PC-3 (cell line): ENCODE measurements around the gene ZSCAN2. TPM values are rescaled to one million over a fixed set of nuclear protein-coding genes. Genes with fewer than 3 reads are reported as not detected.
"Not testable (repeated sequence)": the region's sequence is repeated elsewhere in the genome, so short reads cannot be mapped to it uniquely, and the experiment has no call there.

Experiments used
- ATAC-seq: fragments of 200-7000 bp; cut with Tn5 transposase; 2 replicates; pipeline ENCODE4 v1.9.1; 2020; ENCODE audit warnings: mild to moderate bottlenecking, moderate library complexity
- BruUV-seq: library from RNA; stranded (reverse); fragments of 400-500 nt; replicated peaks from 2 replicates; lab custom pipeline; 2021; lab: Mats Ljungman, UMichigan
- CTCF ChIA-PET: fragments of 300-600 bp; sonication (Branson Sonifier 250); formaldehyde crosslinking; loops from one replicate; lab custom pipeline; 2022; ENCODE audit warnings: antibody characterized with exemption; lab: Charles Lee
- POLR2A ChIA-PET: fragments of 300-600 bp; sonication (Branson Sonifier 250); formaldehyde crosslinking; loops from one replicate; lab custom pipeline; 2022; ENCODE audit warnings: antibody characterized with exemption; ENCODE audit not compliant: unreplicated experiment; lab: Charles Lee
- DNase-seq: peaks from one replicate; pipeline ENCODE4 v3.0.0-alpha.2; 2015
- H2AFZ ChIP-seq: fragments of 300-600 bp; sonication (generic); 2 replicates; pipeline ENCODE4 v1.6.0; 2016; ENCODE audit warnings: antibody characterized with exemption, low read length
- H3F3A ChIP-seq: fragments of 300-600 bp; sonication (generic); one replicate; pipeline ENCODE4 v1.6.0; 2017; ENCODE audit warnings: antibody characterized with exemption, low read length, control low read depth, mild to moderate bottlenecking; ENCODE audit not compliant: unreplicated experiment
- H3K27ac ChIP-seq: fragments of 300-600 bp; sonication (generic); 2 replicates; pipeline ENCODE4 v1.5.1; 2016; ENCODE audit warnings: mild to moderate bottlenecking, low read length
- H3K27me3 ChIP-seq: fragments of 300-600 bp; sonication (generic); 2 replicates; pipeline ENCODE4 v1.6.1; 2016; ENCODE audit warnings: low read length, mixed read lengths
- H3K36me3 ChIP-seq: fragments of 300-600 bp; sonication (generic); 2 replicates; pipeline ENCODE4 v1.6.1; 2016; ENCODE audit warnings: low read depth, mixed run types, low read length, mixed read lengths
- H3K4me1 ChIP-seq: fragments of 300-600 bp; sonication (generic); 2 replicates; pipeline ENCODE4 v1.5.1; 2016; ENCODE audit warnings: low read length; ENCODE audit not compliant: insufficient read depth
- H3K4me2 ChIP-seq: fragments of 300-600 bp; sonication (generic); 2 replicates; pipeline ENCODE4 v1.6.0; 2016; ENCODE audit warnings: low read length
- H3K4me3 ChIP-seq: fragments of 300-600 bp; sonication (generic); 2 replicates; pipeline ENCODE4 v1.5.1; 2016; ENCODE audit warnings: mild to moderate bottlenecking, low read length, mixed read lengths
- H3K79me2 ChIP-seq: fragments of 300-600 bp; sonication (generic); 2 replicates; pipeline ENCODE4 v1.6.1; 2017; ENCODE audit warnings: low read length, mixed read lengths
- H3K9ac ChIP-seq: fragments of 300-600 bp; sonication (generic); 2 replicates; pipeline ENCODE4 v1.6.0; 2016; ENCODE audit warnings: mild to moderate bottlenecking, low read length
- H3K9me2 ChIP-seq: fragments of 300-600 bp; sonication (generic); replicated peaks from 2 replicates; pipeline ENCODE4 v1.6.1; 2016; ENCODE audit warnings: mixed run types, low read length, mixed read lengths
- H3K9me3 ChIP-seq: fragments of 300-600 bp; sonication (generic); 2 replicates; pipeline ENCODE4 v1.6.1; 2016; ENCODE audit warnings: low read length, mixed read lengths
- H4K20me1 ChIP-seq: fragments of 300-600 bp; sonication (generic); 2 replicates; pipeline ENCODE4 v1.6.1; 2016; ENCODE audit warnings: low read length, mixed read lengths
- CTCF ChIP-seq: fragments of 300-600 bp; sonication (generic); conservative IDR thresholded peaks from 2 replicates; pipeline ENCODE4 v1.5.1; 2017; ENCODE audit warnings: antibody characterized with exemption, low read depth, mild to moderate bottlenecking, low read length
- EZH2 ChIP-seq: fragments of 300-600 bp; sonication (generic); IDR thresholded peaks from one replicate; pipeline ENCODE4 v1.6.1; 2017; ENCODE audit warnings: antibody characterized with exemption, mild to moderate bottlenecking, low read length; ENCODE audit not compliant: unreplicated experiment
- EZH2phosphoT487 ChIP-seq: fragments of 300-600 bp; sonication (generic); IDR thresholded peaks from 2 replicates; pipeline ENCODE4 v1.6.1; 2018; ENCODE audit warnings: mild to moderate bottlenecking, antibody characterized with exemption, low read length, borderline replicate concordance
- intact Hi-C: fragments of 100-400 bp; cut with micrococcal nuclease; formaldehyde crosslinking; loops from 2 replicates; pipeline ENCODE4 v1.9.0; 2023
- total RNA-seq: library from RNA; depleted of rRNA; stranded (reverse); fragments of >200 nt; gene quantifications from 2 replicates; pipeline ENCODE4 v1.2.3, GENCODE V29; 2014

The ZSCAN2 gene
- total RNA-seq, 1 experiment from 2014 or later = 15.0 TPM

- Histone ChIP-seq H3K27me3 (no peaks in the 10 kb centered on the region), H3K36me3 (peaks cover 12% of the 10 kb centered on the region), H3K9me3 (no peaks in the 10 kb centered on the region), H4K20me1 (no peaks in the 10 kb centered on the region), H3K9me2 (no peaks in the 10 kb centered on the region), H3K4me1 (peaks cover 9% of the 10 kb centered on the region), H3K79me2 (peaks cover 27% of the 10 kb centered on the region), H3K9ac (no peak overlapping the region), H3F3A (no peaks in the 10 kb centered on the region), H3K4me3 (no peak overlapping the region), H3K4me2 (no peak overlapping the region), H3K27ac (no peak overlapping the region), H2AFZ (no peak overlapping the region)
- ATAC-seq (peak; percentile 39; the same call in 1 of the 2 replicates), DNase-seq (peak; percentile 53)
- CTCF ChIA-PET = interaction anchor here (0.5 to 1.2 kb wide), 2 partner anchors 38 to 116 kb away, joined by 3 to 4 read pairs; no protein-coding TSS in a partner anchor
- TF ChIP-seq EZH2phosphoT487 (no peak), CTCF (peak; percentile 51), EZH2 (no peak)
- intact Hi-C loops = loop anchor here (1.0 to 2.0 kb wide), 2 partner anchors 39 to 49 kb away; no protein-coding TSS in a partner anchor
- POLR2A ChIA-PET = no interaction called here
- BruUV-seq = no TSS peak
These were observed 37.3 kb downstream of the ZSCAN2 start for GRCh38 chr15:84638103-84638502.

GRCh38 chr15:84641871-84642270, 41.1 kb downstream of the ZSCAN2 start:
- H3K27ac ChIP-seq, H3F3A ChIP-seq, POLR2A ChIA-PET, H3K27me3 ChIP-seq, H2AFZ ChIP-seq, H3K79me2 ChIP-seq, DNase-seq, BruUV-seq, H3K4me1 ChIP-seq, ATAC-seq, H4K20me1 ChIP-seq, H3K9ac ChIP-seq, H3K9me3 ChIP-seq, H3K4me2 ChIP-seq, H3K9me2 ChIP-seq, H3K4me3 ChIP-seq, CTCF ChIA-PET, intact Hi-C loops: not testable (repeated sequence)
- peaks cover 34% of the 10 kb centered on the region for H3K36me3 ChIP-seq

GRCh38 chr15:84642640-84643039, 41.8 kb downstream of the ZSCAN2 start:
- H3K27me3 ChIP-seq, intact Hi-C loops, DNase-seq, H4K20me1 ChIP-seq, POLR2A ChIA-PET, H3K79me2 ChIP-seq, H3K4me3 ChIP-seq, ATAC-seq, H3F3A ChIP-seq, H2AFZ ChIP-seq, H3K27ac ChIP-seq, H3K4me2 ChIP-seq, CTCF ChIA-PET, H3K9me2 ChIP-seq, BruUV-seq, H3K4me1 ChIP-seq, H3K9ac ChIP-seq, H3K9me3 ChIP-seq: not testable (repeated sequence)
- H3K36me3 ChIP-seq = peaks cover 34% of the 10 kb centered on the region

- Histone ChIP-seq H3K4me2 (no peak overlapping the region), H3K9me3 (no peaks in the 10 kb centered on the region), H2AFZ (no peak overlapping the region), H3F3A (no peaks in the 10 kb centered on the region), H3K9ac (no peak overlapping the region), H3K79me2 (no peaks in the 10 kb centered on the region), H4K20me1 (no peaks in the 10 kb centered on the region), H3K27ac (no peak overlapping the region), H3K36me3 (peaks cover 46% of the 10 kb centered on the region), H3K27me3 (no peaks in the 10 kb centered on the region), H3K4me3 (no peak overlapping the region), H3K4me1 (no peaks in the 10 kb centered on the region), H3K9me2 (no peaks in the 10 kb centered on the region)
- BruUV-seq = no TSS peak
- POLR2A ChIA-PET = no interaction called here
- intact Hi-C loops = no loop called here
- no peak for DNase-seq
- no peak for ATAC-seq
- CTCF ChIA-PET = no interaction called here
- TF ChIP-seq EZH2phosphoT487 (no peak), EZH2 (no peak), CTCF (no peak)
These were observed 43.0 kb downstream of the ZSCAN2 start for GRCh38 chr15:84643838-84644237.
